Caco-2 (cell line): Measurements from ENCODE around the gene ARHGAP36. TPM values are rescaled to one million over a fixed set of nuclear protein-coding genes. Genes with fewer than 3 reads are reported as not detected.

ENCODE experiments used
- BruUV-seq: library from RNA; stranded (reverse); fragments of 400-500 nt; replicated peaks from 2 replicates; lab custom pipeline; 2021; lab: Mats Ljungman, UMichigan
- CTCF ChIA-PET: fragments of 300-600 bp; sonication (Branson Sonifier 250); formaldehyde crosslinking; loops from one replicate; lab custom pipeline; 2022; ENCODE audit warnings: antibody characterized with exemption; lab: Charles Lee
- POLR2A ChIA-PET: fragments of 300-600 bp; sonication (Branson Sonifier 250); formaldehyde crosslinking; loops from one replicate; lab custom pipeline; 2022; ENCODE audit warnings: antibody characterized with exemption; lab: Charles Lee
- DNase-seq, 2 experiments: peaks; one replicate each; pipeline versions ENCODE4 v3.0.0 to v3.0.0-alpha.2; 2020 to 2022
- H3K27me3 ChIP-seq: replicated peaks from 2 replicates; pipeline ENCODE4 v1.6.0; 2011; ENCODE audit warnings: low read length; ENCODE audit not compliant: control insufficient read depth, insufficient read depth
- H3K36me3 ChIP-seq: 2 replicates; pipeline ENCODE4 v1.5.1; 2011; ENCODE audit warnings: low read length; ENCODE audit not compliant: control insufficient read depth, insufficient read depth
- H3K4me1 ChIP-seq: fragments of 250-450 bp; sonication (Bioruptor Pico); 2 replicates; pipeline ENCODE4 v1.5.1; 2020; ENCODE audit warnings: mild to moderate bottlenecking
- H3K4me3 ChIP-seq: 2 replicates; pipeline ENCODE4 v1.5.1; 2011; ENCODE audit warnings: low read depth, mild to moderate bottlenecking, control low read depth, low read length
- H3K9me3 ChIP-seq: fragments of 250-450 bp; sonication (Bioruptor Pico); 2 replicates; pipeline ENCODE4 v1.5.1; 2020; ENCODE audit warnings: mild to moderate bottlenecking, moderate library complexity
- H3K27ac Mint-ChIP-seq: one replicate; pipeline ENCODE4 v1.8.0; 2022; ENCODE audit warnings: mixed read lengths; ENCODE audit not compliant: unreplicated experiment
- H3K27me3 Mint-ChIP-seq: one replicate; pipeline ENCODE4 v1.8.0; 2022; ENCODE audit warnings: mixed read lengths; ENCODE audit not compliant: insufficient read depth, unreplicated experiment
- H3K36me3 Mint-ChIP-seq: one replicate; pipeline ENCODE4 v1.8.0; 2022; ENCODE audit warnings: mild to moderate bottlenecking, mixed read lengths; ENCODE audit not compliant: insufficient read depth, unreplicated experiment
- H3K4me1 Mint-ChIP-seq: one replicate; pipeline ENCODE4 v1.8.0; 2022; ENCODE audit warnings: low read depth, mixed read lengths; ENCODE audit not compliant: unreplicated experiment
- H3K4me3 Mint-ChIP-seq: one replicate; pipeline ENCODE4 v1.8.0; 2022; ENCODE audit warnings: mild to moderate bottlenecking, moderate library complexity, mixed read lengths; ENCODE audit not compliant: unreplicated experiment
- H3K9me3 Mint-ChIP-seq: one replicate; pipeline ENCODE4 v1.8.0; 2022; ENCODE audit warnings: mixed read lengths; ENCODE audit not compliant: unreplicated experiment
- intact Hi-C: fragments of 100-400 bp; cut with micrococcal nuclease; formaldehyde crosslinking; loops from one replicate; pipeline ENCODE4 v1.10.0; 2022; ENCODE audit not compliant: unreplicated experiment
- total RNA-seq: library from RNA; stranded (reverse); gene quantifications from 2 replicates; pipeline ENCODE4 v1.2.3, GENCODE V29; 2022
- TF ChIP-seq, protein P1 (sequence below), 2 experiments: fragments of 200-600 bp in 1 of 2; IDR thresholded peaks; 1 replicate in 1 of 2; 2 replicates in 1 of 2; pipeline versions ENCODE4 v1.5.1 to v1.8.0; 2011 to 2022; ENCODE audit warnings: antibody characterized with exemption in 1 of 2, control low read depth in 1 of 2, inconsistent platforms in 1 of 2, low read depth in 1 of 2, low read length in 1 of 2, mild to moderate bottlenecking in 1 of 2, moderate library complexity in 1 of 2; ENCODE audit not compliant: insufficient read depth in 1 of 2, severe bottlenecking in 1 of 2, unreplicated experiment in 1 of 2

ARHGAP36 gene
- total RNA-seq, 1 experiment from 2014 or later: not detected

DNA sequence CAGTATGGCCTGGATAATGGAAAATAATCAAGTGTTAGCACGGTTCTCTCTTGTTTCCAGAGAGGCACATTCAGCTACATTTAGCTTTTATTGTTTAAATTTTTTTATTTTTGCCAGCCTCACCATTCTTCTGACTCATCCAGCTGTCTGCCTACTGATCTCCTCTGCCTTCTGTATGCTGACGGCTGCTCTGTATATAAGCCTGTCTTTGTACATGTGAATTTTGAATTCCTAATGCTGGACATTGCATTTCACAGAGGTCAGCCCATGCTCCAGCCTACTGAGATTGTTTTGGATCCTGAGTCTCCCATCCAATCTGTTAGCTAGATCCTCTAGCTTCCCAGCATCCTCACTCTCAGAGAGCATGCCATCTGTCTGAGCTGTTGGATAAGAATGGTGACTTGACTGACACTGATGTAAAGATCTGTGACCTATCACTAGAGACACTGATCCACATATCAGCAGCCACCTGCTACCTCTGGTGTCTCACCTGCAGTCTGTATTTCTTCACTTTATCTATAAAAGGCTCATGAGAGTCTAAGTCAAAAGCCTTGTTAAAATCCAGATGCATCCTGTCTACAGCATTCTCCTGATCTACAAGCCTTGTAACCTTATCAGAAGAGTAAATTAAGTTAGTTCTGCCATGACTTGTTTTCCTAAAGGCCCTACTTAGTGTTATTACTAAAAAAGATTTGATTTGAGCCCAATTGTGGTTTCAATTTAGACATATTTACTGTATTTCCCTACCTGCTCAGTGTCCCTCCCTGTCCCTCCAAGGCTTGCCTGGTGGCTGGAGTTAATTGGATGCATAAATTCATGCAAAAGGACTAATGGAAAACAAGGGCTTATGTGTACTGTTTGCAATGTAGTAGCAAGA is 25.6 kb upstream of the ARHGAP36 start:
- no peak overlapping the region for H3K4me3 Mint-ChIP-seq
- no peaks in the 10 kb centered on the region for H3K27me3 Mint-ChIP-seq
- BruUV-seq: no TSS peak
- no peaks in the 10 kb centered on the region for H3K27me3 ChIP-seq
- no peaks in the 10 kb centered on the region for H3K4me1 Mint-ChIP-seq
- POLR2A ChIA-PET: no interaction called here
- H3K4me3 ChIP-seq: no peak overlapping the region
- H3K9me3 Mint-ChIP-seq: no peaks in the 10 kb centered on the region
- CTCF ChIA-PET: no interaction called here
- H3K4me1 ChIP-seq: no peaks in the 10 kb centered on the region
- H3K27ac Mint-ChIP-seq: no peak overlapping the region
- intact Hi-C loops: no loop called here
- peaks cover 6% of the 10 kb centered on the region for H3K36me3 Mint-ChIP-seq
- TF ChIP-seq, protein P1, sequence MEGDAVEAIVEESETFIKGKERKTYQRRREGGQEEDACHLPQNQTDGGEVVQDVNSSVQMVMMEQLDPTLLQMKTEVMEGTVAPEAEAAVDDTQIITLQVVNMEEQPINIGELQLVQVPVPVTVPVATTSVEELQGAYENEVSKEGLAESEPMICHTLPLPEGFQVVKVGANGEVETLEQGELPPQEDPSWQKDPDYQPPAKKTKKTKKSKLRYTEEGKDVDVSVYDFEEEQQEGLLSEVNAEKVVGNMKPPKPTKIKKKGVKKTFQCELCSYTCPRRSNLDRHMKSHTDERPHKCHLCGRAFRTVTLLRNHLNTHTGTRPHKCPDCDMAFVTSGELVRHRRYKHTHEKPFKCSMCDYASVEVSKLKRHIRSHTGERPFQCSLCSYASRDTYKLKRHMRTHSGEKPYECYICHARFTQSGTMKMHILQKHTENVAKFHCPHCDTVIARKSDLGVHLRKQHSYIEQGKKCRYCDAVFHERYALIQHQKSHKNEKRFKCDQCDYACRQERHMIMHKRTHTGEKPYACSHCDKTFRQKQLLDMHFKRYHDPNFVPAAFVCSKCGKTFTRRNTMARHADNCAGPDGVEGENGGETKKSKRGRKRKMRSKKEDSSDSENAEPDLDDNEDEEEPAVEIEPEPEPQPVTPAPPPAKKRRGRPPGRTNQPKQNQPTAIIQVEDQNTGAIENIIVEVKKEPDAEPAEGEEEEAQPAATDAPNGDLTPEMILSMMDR (IDR thresholded peaks at IDR 0.05; ENCODE audit: insufficient read depth in 1 of 2, low read depth in 1 of 2, low read length in 1 of 2, severe bottlenecking in 1 of 2, unreplicated experiment in 1 of 2): no peak
- H3K36me3 ChIP-seq: no peaks in the 10 kb centered on the region
- no peak for DNase-seq
- H3K9me3 ChIP-seq: no peaks in the 10 kb centered on the region

DNA sequence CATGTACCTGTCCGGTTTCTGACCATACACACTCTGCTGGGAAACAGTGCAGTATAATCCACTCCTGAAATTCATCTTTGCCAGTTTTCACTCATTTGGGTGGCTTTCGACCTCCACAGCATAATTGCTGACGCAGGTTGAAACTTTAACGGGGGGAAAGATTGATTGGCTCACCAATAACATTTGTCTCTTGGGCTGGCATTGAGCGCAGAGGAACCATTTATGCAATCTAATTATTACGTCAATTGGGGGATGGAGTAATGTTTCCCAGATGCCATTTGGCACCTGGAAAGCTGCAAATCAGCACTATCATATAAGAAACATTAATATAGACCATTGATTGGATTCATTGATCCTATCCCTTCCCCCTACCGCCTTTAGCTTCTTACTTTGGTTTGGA is 24.1 kb upstream of the ARHGAP36 start:
- Histone ChIP-seq H3K4me1 (no peaks in the 10 kb centered on the region), H3K36me3 (no peaks in the 10 kb centered on the region), H3K27me3 (no peaks in the 10 kb centered on the region), H3K9me3 (no peaks in the 10 kb centered on the region), H3K4me3 (no peak overlapping the region)
- DNase-seq: no peak
- TF ChIP-seq, protein P1 (IDR thresholded peaks at IDR 0.05; ENCODE audit: insufficient read depth in 1 of 2, low read depth in 1 of 2, low read length in 1 of 2, severe bottlenecking in 1 of 2, unreplicated experiment in 1 of 2): no peak
- ChIA-PET POLR2A (no interaction called here), CTCF (no interaction called here)
- Mint-ChIP-seq H3K27ac (no peak overlapping the region), H3K4me1 (no peaks in the 10 kb centered on the region), H3K4me3 (no peak overlapping the region), H3K27me3 (no peaks in the 10 kb centered on the region), H3K36me3 (peaks cover 4% of the 10 kb centered on the region), H3K9me3 (no peaks in the 10 kb centered on the region)
- intact Hi-C loops: no loop called here
- no TSS peak for BruUV-seq

DNA sequence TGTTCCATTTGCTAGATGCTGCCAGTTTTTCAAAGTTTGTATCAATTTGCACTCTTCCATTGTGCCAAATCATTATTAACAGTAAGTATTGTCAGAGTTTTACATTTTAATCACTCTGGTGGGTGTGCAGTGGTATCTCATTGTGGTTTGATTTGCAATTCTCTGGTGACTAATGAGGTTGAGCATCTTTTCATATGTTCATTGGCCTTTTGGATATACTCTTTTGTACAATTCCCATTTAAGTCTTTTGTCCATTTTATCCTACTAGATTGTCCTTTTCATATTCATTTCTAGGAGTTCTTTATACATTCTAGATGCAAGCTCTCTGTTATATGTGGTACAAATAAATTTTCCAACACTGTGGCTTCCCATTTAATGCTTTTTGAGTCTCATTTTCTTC is 17.4 kb upstream of the ARHGAP36 start:
- Histone ChIP-seq H3K4me3 (no peak overlapping the region), H3K36me3 (no peaks in the 10 kb centered on the region), H3K4me1 (no peaks in the 10 kb centered on the region), H3K27me3 (no peaks in the 10 kb centered on the region), H3K9me3 (no peaks in the 10 kb centered on the region)
- no TSS peak for BruUV-seq
- ChIA-PET CTCF (no interaction called here), POLR2A (no interaction called here)
- Mint-ChIP-seq H3K27ac (no peak overlapping the region), H3K36me3 (no peaks in the 10 kb centered on the region), H3K4me1 (no peaks in the 10 kb centered on the region), H3K4me3 (no peak overlapping the region), H3K27me3 (peaks cover 15% of the 10 kb centered on the region), H3K9me3 (no peaks in the 10 kb centered on the region)
- intact Hi-C loops: no loop called here
- TF ChIP-seq, protein P1 (IDR thresholded peaks at IDR 0.05; ENCODE audit: insufficient read depth in 1 of 2, low read depth in 1 of 2, low read length in 1 of 2, severe bottlenecking in 1 of 2, unreplicated experiment in 1 of 2): no peak
- no peak for DNase-seq
